Left lung (tissue), 14 donors: ENCODE results near the gene BCR. TPM values are rescaled to one million over a fixed set of nuclear protein-coding genes. Genes with fewer than 3 reads are reported as not detected.

Source experiments
- ATAC-seq: fragments of 200-7000 bp; cut with Tn5 transposase; one replicate; pipeline ENCODE4 v1.9.1; 2020; ENCODE audit warnings: moderate library complexity
- DNase-seq, 4 donors: peaks; one replicate each; pipeline ENCODE4 v3.0.0-alpha.2; 2013 to 2020
- H3K27ac ChIP-seq, 2 donors: fragments of 200-600 bp; sonication (generic) in 1 of 2; one replicate each; pipeline versions ENCODE4 v1.5.0 to v1.8.0; 2020 to 2021
- H3K27me3 ChIP-seq, 2 donors: fragments of 200-600 bp; sonication (generic) in 1 of 2; one replicate each; pipeline versions ENCODE4 v1.5.0 to v1.8.0; 2020 to 2021
- H3K36me3 ChIP-seq, 2 donors: fragments of 200-600 bp; sonication (generic) in 1 of 2; one replicate each; pipeline versions ENCODE4 v1.5.0 to v1.8.0; 2020 to 2021
- H3K4me1 ChIP-seq, 2 donors: fragments of 200-600 bp; one replicate each; pipeline ENCODE4 v1.8.0; 2021
- H3K4me3 ChIP-seq, 2 donors: fragments of 200-600 bp; sonication (generic) in 1 of 2; one replicate each; pipeline versions ENCODE4 v1.5.0 to v1.8.0; 2020 to 2021; ENCODE audit warnings: mild to moderate bottlenecking in 1 of 2
- H3K9me3 ChIP-seq, 2 donors: fragments of 200-600 bp; sonication (generic) in 1 of 2; one replicate each; pipeline versions ENCODE4 v1.5.0 to v1.8.0; 2020 to 2021
- intact Hi-C, 2 donors: fragments of 100-400 bp; cut with DNase I; formaldehyde crosslinking; loops; one replicate each; pipeline versions ENCODE4 v1.11.2 to v1.14.2; 2022
- long read RNA-seq, 12 donors: library from polyadenylated mRNA in 2 of 12; unstranded in 2 of 12; transcript quantifications; one replicate each; pipeline ENCODE4 v2.0.0 and lab custom pipeline, GENCODE V29; 2019 to 2026
- polyA plus RNA-seq, 6 donors: library from polyadenylated mRNA; unstranded; fragments of 120-200 nt; gene quantifications; one replicate each; pipeline ENCODE4 v1.2.1, GENCODE V29; 2013; ENCODE audit not compliant: insufficient read length in 6 of 6
- total RNA-seq, 2 donors: library from RNA; stranded (reverse); fragmentation: NEBNext Ultra II Directional; extraction: Animal tissue kit (Norgen Biotek cat#: 25700); gene quantifications; one replicate each; pipeline ENCODE4 v1.2.1, GENCODE V29; 2021
- TF ChIP-seq, protein P1 (sequence below), 2 donors: fragments of 200-600 bp; sonication (generic) in 1 of 2; IDR thresholded peaks; one replicate each; pipeline versions ENCODE4 v1.5.0 to v1.8.0; 2021; ENCODE audit warnings: antibody characterized with exemption in 2 of 2
- donor health status: DM: no; HTN: yes; CAD: no.
- donor health status: DM: no; HTN: no; CAD: no.

BCR gene
- total RNA-seq = 10 to 100 TPM; 66.1 to 70.4 TPM
- polyA plus RNA-seq = 10 to 100 TPM; 41.1 to 49.5 (median 48.4) TPM
- long read RNA-seq, donor 1, full-length matches to known transcripts = 1 of 1 reads
- long read RNA-seq, donor 1, partial matches to known transcripts = 0 of 1 reads
- long read RNA-seq, donor 1, other reads (novel, unspliced or antisense) = 0 of 1 reads
- long read RNA-seq, donor 2, full-length matches to known transcripts = 2 of 2 reads
- long read RNA-seq, donor 2, partial matches to known transcripts = 0 of 2 reads
- long read RNA-seq, donor 2, other reads (novel, unspliced or antisense) = 0 of 2 reads
- long read RNA-seq, donor 3 = 0 reads
- long read RNA-seq, donor 4, partial matches to known transcripts = 4 of 4 reads
- long read RNA-seq, donor 4, other reads (novel, unspliced or antisense) = 0 of 4 reads
- long read RNA-seq, donor 5, full-length matches to known transcripts = 4 of 4 reads
- long read RNA-seq, donor 5, partial matches to known transcripts = 0 of 4 reads
- long read RNA-seq, donor 5, other reads (novel, unspliced or antisense) = 0 of 4 reads
- long read RNA-seq, donor 6, full-length matches to known transcripts = 1 of 1 reads
- long read RNA-seq, donor 6, partial matches to known transcripts = 0 of 1 reads
- long read RNA-seq, donor 6, other reads (novel, unspliced or antisense) = 0 of 1 reads
- long read RNA-seq, donor 7, full-length matches to known transcripts = 2 of 2 reads
- long read RNA-seq, donor 7, partial matches to known transcripts = 0 of 2 reads
- long read RNA-seq, donor 7, other reads (novel, unspliced or antisense) = 0 of 2 reads
- long read RNA-seq, donor 8, full-length matches to known transcripts = 3 of 3 reads
- long read RNA-seq, donor 8, partial matches to known transcripts = 0 of 3 reads
- long read RNA-seq, donor 8, other reads (novel, unspliced or antisense) = 0 of 3 reads
- long read RNA-seq, donor 9 = 0 reads
- long read RNA-seq, donor 10, full-length matches to known transcripts = 1 of 9 reads
- long read RNA-seq, donor 10, partial matches to known transcripts = 2 of 9 reads
- long read RNA-seq, donor 10, other reads (novel, unspliced or antisense) = 6 of 9 reads
- long read RNA-seq, donor 11, full-length matches to known transcripts = 3 of 20 reads
- long read RNA-seq, donor 11, partial matches to known transcripts = 17 of 20 reads
- long read RNA-seq, donor 11, other reads (novel, unspliced or antisense) = 0 of 20 reads
- long read RNA-seq, donor 12, full-length matches to known transcripts = 1 of 1 reads
- long read RNA-seq, donor 12, partial matches to known transcripts = 0 of 1 reads
- long read RNA-seq, donor 12, other reads (novel, unspliced or antisense) = 0 of 1 reads

DNA sequence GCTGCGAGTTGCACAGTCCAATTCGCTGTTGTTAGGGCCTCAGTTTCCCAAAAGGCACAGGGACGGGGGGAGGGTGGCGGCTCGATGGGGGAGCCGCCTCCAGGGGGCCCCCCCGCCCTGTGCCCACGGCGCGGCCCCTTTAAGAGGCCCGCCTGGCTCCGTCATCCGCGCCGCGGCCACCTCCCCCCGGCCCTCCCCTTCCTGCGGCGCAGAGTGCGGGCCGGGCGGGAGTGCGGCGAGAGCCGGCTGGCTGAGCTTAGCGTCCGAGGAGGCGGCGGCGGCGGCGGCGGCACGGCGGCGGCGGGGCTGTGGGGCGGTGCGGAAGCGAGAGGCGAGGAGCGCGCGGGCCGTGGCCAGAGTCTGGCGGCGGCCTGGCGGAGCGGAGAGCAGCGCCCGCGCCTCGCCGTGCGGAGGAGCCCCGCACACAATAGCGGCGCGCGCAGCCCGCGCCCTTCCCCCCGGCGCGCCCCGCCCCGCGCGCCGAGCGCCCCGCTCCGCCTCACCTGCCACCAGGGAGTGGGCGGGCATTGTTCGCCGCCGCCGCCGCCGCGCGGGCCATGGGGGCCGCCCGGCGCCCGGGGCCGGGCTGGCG lies at the start of gene BCR:
Gene BCR, plus strand, starts transcription at position 209 of the 592 bp plus-strand sequence. CDS start 452 bp downstream, outside the sequence.
- ATAC-seq (peak; percentile 83), DNase-seq (peak in 3 of 4 donors; percentile 72 to 94 (median 74))
- Histone ChIP-seq H3K9me3 (peaks cover 0 to 9% of the 10 kb centered on the region in 2 donors), H3K27me3 (no peaks in the 10 kb centered on the region), H3K27ac (peak within 1 kb of the TSS; percentile 70 to 73), H3K36me3 (no peaks in the 10 kb centered on the region), H3K4me1 (peaks cover 24 to 61% of the 10 kb centered on the region in 2 donors), H3K4me3 (peak within 1 kb of the TSS; percentile 53 to 67)
- intact Hi-C loops = loop anchor here in 1 of 2 donors (5.0 kb wide), 1 partner anchor 37 kb away; no protein-coding TSS in a partner anchor
- TF ChIP-seq, protein P1, sequence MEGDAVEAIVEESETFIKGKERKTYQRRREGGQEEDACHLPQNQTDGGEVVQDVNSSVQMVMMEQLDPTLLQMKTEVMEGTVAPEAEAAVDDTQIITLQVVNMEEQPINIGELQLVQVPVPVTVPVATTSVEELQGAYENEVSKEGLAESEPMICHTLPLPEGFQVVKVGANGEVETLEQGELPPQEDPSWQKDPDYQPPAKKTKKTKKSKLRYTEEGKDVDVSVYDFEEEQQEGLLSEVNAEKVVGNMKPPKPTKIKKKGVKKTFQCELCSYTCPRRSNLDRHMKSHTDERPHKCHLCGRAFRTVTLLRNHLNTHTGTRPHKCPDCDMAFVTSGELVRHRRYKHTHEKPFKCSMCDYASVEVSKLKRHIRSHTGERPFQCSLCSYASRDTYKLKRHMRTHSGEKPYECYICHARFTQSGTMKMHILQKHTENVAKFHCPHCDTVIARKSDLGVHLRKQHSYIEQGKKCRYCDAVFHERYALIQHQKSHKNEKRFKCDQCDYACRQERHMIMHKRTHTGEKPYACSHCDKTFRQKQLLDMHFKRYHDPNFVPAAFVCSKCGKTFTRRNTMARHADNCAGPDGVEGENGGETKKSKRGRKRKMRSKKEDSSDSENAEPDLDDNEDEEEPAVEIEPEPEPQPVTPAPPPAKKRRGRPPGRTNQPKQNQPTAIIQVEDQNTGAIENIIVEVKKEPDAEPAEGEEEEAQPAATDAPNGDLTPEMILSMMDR (IDR thresholded peaks at IDR 0.05) = no peak

DNA sequence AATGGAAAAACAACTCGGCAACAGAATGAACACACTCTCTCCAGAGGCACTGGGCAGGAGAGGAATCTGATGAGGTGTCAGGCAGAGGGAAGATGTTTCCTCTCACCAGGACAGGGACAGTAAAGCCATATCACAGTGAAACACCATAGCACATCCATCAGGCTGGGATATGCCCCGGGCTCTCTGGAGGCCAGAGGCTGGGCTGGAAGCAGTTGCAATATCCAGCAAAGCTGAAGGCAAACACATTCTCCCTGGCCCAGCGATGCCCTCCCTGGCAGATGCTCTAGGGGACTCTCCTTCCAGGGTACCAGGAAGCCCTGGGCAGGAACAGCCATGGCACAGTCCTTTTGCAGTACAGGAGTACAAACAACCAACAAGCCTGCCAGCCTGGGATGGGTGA lies 49.6 kb upstream of the BCR start:
- H3K4me3 ChIP-seq = no peak overlapping the region
- no peak overlapping the region for H3K27ac ChIP-seq
- no peaks in the 10 kb centered on the region for H3K27me3 ChIP-seq
- intact Hi-C loops = loop anchor here in 1 of 2 donors (2.0 kb wide), 1 partner anchor 174 kb away; no protein-coding TSS in a partner anchor
- DNase-seq = peak in 1 of 4 donors; percentile 34
- H3K4me1 ChIP-seq = no peaks in the 10 kb centered on the region
- H3K9me3 ChIP-seq = no peaks in the 10 kb centered on the region
- no peak for ATAC-seq
- TF ChIP-seq, protein P1 (IDR thresholded peaks at IDR 0.05) = no peak
- no peaks in the 10 kb centered on the region for H3K36me3 ChIP-seq

DNA sequence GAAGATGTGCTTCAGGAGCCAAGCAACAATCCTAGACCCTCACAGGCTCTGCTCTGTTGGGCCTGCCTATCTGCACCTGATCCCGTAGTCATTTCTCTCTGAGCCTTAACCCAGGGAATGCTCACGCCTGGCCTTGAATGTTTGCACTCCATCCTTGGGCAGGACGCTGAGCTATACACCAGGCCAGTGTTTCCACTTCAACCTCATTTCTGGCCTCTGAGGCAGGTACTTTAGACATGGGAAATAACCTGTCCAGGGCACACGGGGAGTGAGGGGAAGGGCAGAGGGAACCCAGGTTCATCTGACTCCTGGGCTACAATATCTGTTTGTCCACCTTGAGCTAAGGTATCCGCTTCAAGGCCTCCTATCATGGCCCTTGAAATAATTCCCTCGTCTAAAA lies 48.4 kb upstream of the BCR start:
- no peaks in the 10 kb centered on the region for H3K36me3 ChIP-seq
- H3K4me3 ChIP-seq = no peak overlapping the region
- H3K9me3 ChIP-seq = no peaks in the 10 kb centered on the region
- no peak for DNase-seq
- no peaks in the 10 kb centered on the region for H3K4me1 ChIP-seq
- TF ChIP-seq, protein P1 (IDR thresholded peaks at IDR 0.05) = no peak
- H3K27me3 ChIP-seq = no peaks in the 10 kb centered on the region
- intact Hi-C loops = loop anchor here in 1 of 2 donors (2.0 kb wide), 1 partner anchor 175 kb away; no protein-coding TSS in a partner anchor
- H3K27ac ChIP-seq = no peak overlapping the region
- no peak for ATAC-seq

DNA sequence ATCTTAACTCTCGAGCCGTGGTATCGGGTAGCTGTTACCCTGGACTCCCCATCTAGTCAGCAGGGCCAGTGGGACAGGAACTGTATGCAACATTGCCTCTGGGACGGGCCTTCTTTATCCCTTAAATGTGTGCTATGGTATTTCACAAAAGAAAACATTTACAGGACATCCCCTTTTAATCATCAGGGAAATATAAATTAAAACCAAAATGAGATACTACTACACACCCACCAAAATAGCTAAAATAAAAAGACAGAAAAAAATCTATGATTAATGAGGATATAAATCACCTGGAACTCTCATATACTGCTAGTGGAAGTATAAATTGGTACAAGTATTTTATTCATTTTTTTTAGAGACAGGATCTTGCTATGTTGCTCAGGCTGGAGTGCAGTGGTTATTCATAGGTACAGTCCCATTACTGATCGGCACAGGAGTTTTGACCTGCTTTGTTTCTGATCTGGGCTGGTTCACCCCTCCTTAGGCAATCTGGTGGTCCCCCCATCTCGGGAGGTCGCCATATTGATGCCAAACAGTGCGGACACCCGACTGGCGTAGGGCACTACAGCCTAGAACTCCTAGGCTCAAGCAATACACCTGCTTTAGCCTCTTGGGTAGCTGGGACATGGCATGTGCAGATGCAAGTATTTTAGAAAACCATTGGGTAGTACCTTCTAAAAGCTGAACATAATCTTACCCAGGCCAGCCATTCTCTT lies 47.8 kb upstream of the BCR start:
- Histone ChIP-seq H3K4me3 (no peak overlapping the region), H3K27me3 (no peaks in the 10 kb centered on the region), H3K27ac (no peak overlapping the region), H3K4me1 (no peaks in the 10 kb centered on the region), H3K36me3 (no peaks in the 10 kb centered on the region), H3K9me3 (no peaks in the 10 kb centered on the region)
- no peak for ATAC-seq
- TF ChIP-seq, protein P1 (IDR thresholded peaks at IDR 0.05) = no peak
- DNase-seq = peak in 1 of 4 donors; percentile 17
- intact Hi-C loops = no loop called here
